A549 (cell line): ENCODE results near the gene HMX1. TPM values are rescaled to one million over a fixed set of nuclear protein-coding genes. Genes with fewer than 3 reads are reported as not detected.

ENCODE experiments used
- ATAC-seq, 2 experiments: fragments of 200-7000 bp in 1 of 2; fragments of >200 bp in 1 of 2; cut with Nextera tagmentation in 1 of 2; cut with Tn5 transposase in 1 of 2; 3 replicates each; pipeline versions ENCODE4 v1.8.0 to v1.9.1; 2018 to 2020; ENCODE audit warnings: mild to moderate bottlenecking in 1 of 2, moderate library complexity in 1 of 2
- CTCF ChIA-PET: fragments of 300-600 bp; sonication (Branson Sonifier 250); formaldehyde crosslinking; extraction: SDS; loops from one replicate; lab custom pipeline; 2021; ENCODE audit warnings: antibody characterized with exemption, inconsistent platforms; lab: Yijun Ruan, JAX
- POLR2A ChIA-PET: fragments of 350-600 bp; formaldehyde crosslinking; extraction: SDS; loops from one replicate; lab custom pipeline; 2021; ENCODE audit warnings: antibody characterized with exemption, inconsistent platforms; lab: Yijun Ruan, JAX
- DNase-seq, 2 experiments: peaks; one replicate each; pipeline versions ENCODE4 v3.0.0 to v3.0.0-alpha.2; 2011 to 2016; ENCODE audit warnings: low read depth in 1 of 2, low spot score in 1 of 2
- FAIRE-seq: peaks from 2 replicates; lab custom pipeline; 2011; peaks lifted over from hg19 to GRCh38; lab: Jason Lieb, UNC
- H3K27ac ChIP-seq, 2 experiments: fragments of >200 bp; sonication (Bioruptor Twin); formaldehyde crosslinking; 3 replicates each; pipeline ENCODE4 v1.5.1; 2016 to 2017
- H3K4me1 ChIP-seq: fragments of >200 bp; sonication (Bioruptor Twin); formaldehyde crosslinking; 3 replicates; pipeline ENCODE4 v1.6.1; 2016
- H3K4me2 ChIP-seq: fragments of >200 bp; sonication (Bioruptor Twin); formaldehyde crosslinking; 3 replicates; pipeline ENCODE4 v1.6.1; 2016
- H3K4me3 ChIP-seq: fragments of >200 bp; sonication (Bioruptor Twin); formaldehyde crosslinking; 3 replicates; pipeline ENCODE4 v1.5.1; 2016
- H3K9me3 ChIP-seq: fragments of >200 bp; sonication (Bioruptor Twin); formaldehyde crosslinking; 3 replicates; pipeline ENCODE4 v1.6.1; 2016
- ATOH8 ChIP-seq: fragments of 250-450 bp; sonication (Bioruptor Pico); IDR thresholded peaks from 2 replicates; pipeline ENCODE4 v1.5.0; 2020; ENCODE audit warnings: low read depth, mild to moderate bottlenecking, moderate library complexity
- CBX8 ChIP-seq: fragments of 200-600 bp; sonication (generic); IDR thresholded peaks from 2 replicates; pipeline ENCODE4 v1.6.1; 2016
- CEBPB ChIP-seq, 2 experiments: fragments of >200 bp in 1 of 2; sonication (Bioruptor Twin) in 1 of 2; formaldehyde crosslinking in 1 of 2; IDR thresholded peaks; 2 replicates each; pipeline ENCODE4 v1.6.1; 2012 to 2016
- CHD2 ChIP-seq: fragments of 150-350 bp; IDR thresholded peaks from 2 replicates; pipeline ENCODE4 v1.6.1; 2014; ENCODE audit warnings: low read length; ENCODE audit not compliant: partially characterized antibody
- EHMT2 ChIP-seq: fragments of 200-600 bp; sonication (generic); IDR thresholded peaks from 2 replicates; pipeline ENCODE4 v1.6.1; 2016; ENCODE audit warnings: antibody characterized with exemption, low read depth, mild to moderate bottlenecking, moderate library complexity
- EP300 ChIP-seq, 2 experiments: fragments of >200 bp; sonication (Bioruptor Twin); formaldehyde crosslinking; IDR thresholded peaks; 2 replicates in 1 of 2; 3 replicates in 1 of 2; pipeline ENCODE4 v1.6.1; 2016 to 2017
- FOSB ChIP-seq: fragments of 250-450 bp; sonication (Bioruptor Pico); IDR thresholded peaks from 2 replicates; pipeline ENCODE4 v1.5.0; 2020; ENCODE audit warnings: mild to moderate bottlenecking, moderate library complexity
- HES2 ChIP-seq: fragments of >200 bp; sonication (Bioruptor Twin); formaldehyde crosslinking; IDR thresholded peaks from 2 replicates; pipeline ENCODE4 v1.6.1; 2016
- HMGXB4 ChIP-seq: fragments of 250-450 bp; sonication (Bioruptor Pico); IDR thresholded peaks from 2 replicates; pipeline ENCODE4 v1.5.0; 2021; ENCODE audit warnings: mild to moderate bottlenecking, moderate library complexity, borderline replicate concordance
- HOXB13 ChIP-seq: fragments of 250-450 bp; sonication (Bioruptor Pico); IDR thresholded peaks from 2 replicates; pipeline ENCODE4 v1.5.0; 2020; ENCODE audit warnings: low read depth, mild to moderate bottlenecking, moderate library complexity
- HOXB5 ChIP-seq: fragments of 250-450 bp; sonication (Bioruptor Pico); IDR thresholded peaks from 2 replicates; pipeline ENCODE4 v1.5.0; 2020; ENCODE audit warnings: mild to moderate bottlenecking, moderate library complexity
- JUNB ChIP-seq: fragments of >200 bp; sonication (Bioruptor Twin); formaldehyde crosslinking; IDR thresholded peaks from 2 replicates; pipeline ENCODE4 v1.6.1; 2016
- MAFK ChIP-seq: fragments of 450-650 bp; IDR thresholded peaks from 2 replicates; pipeline ENCODE4 v1.6.1; 2014; ENCODE audit not compliant: partially characterized antibody
- MAX ChIP-seq: IDR thresholded peaks from 2 replicates; pipeline ENCODE4 v1.6.1; 2012
- MYC ChIP-seq: IDR thresholded peaks from 2 replicates; pipeline ENCODE4 v1.6.1; 2012; ENCODE audit warnings: mild to moderate bottlenecking, inconsistent platforms, low read length, improper control_type of control experiment, borderline replicate concordance
- NR3C1 ChIP-seq: fragments of >200 bp; sonication (Bioruptor Twin); formaldehyde crosslinking; IDR thresholded peaks from 3 replicates; pipeline ENCODE4 v1.6.1; 2017
- PBX3 ChIP-seq: IDR thresholded peaks from 2 replicates; pipeline ENCODE4 v1.6.1; 2012
- POLR2AphosphoS2 ChIP-seq: conservative IDR thresholded peaks from 2 replicates; pipeline ENCODE4 v1.6.1; 2012; ENCODE audit warnings: low read length, improper control_type of control experiment, inconsistent platforms
- RAD21 ChIP-seq, 2 experiments: fragments of >200 bp in 1 of 2; sonication (Bioruptor Twin) in 1 of 2; formaldehyde crosslinking in 1 of 2; IDR thresholded peaks in 1 of 2; conservative IDR thresholded peaks in 1 of 2; 2 replicates in 1 of 2; 3 replicates in 1 of 2; pipeline ENCODE4 v1.6.1; 2012 to 2018; ENCODE audit warnings: inconsistent platforms in 1 of 2
- RARB ChIP-seq: fragments of 250-450 bp; sonication (Bioruptor Pico); IDR thresholded peaks from 2 replicates; pipeline ENCODE4 v1.8.0; 2021; ENCODE audit warnings: mild to moderate bottlenecking, moderate library complexity
- RCOR1 ChIP-seq: fragments of 150-350 bp; IDR thresholded peaks from 2 replicates; pipeline ENCODE4 v1.6.1; 2014; ENCODE audit warnings: antibody characterized with exemption, low read length, low read depth
- RFX5 ChIP-seq: fragments of 450-650 bp; IDR thresholded peaks from 2 replicates; pipeline ENCODE4 v1.7.1; 2014; ENCODE audit warnings: antibody characterized with exemption, mild to moderate bottlenecking, moderate library complexity
- SMC3 ChIP-seq: fragments of >200 bp; sonication (Bioruptor Twin); formaldehyde crosslinking; IDR thresholded peaks from 3 replicates; pipeline ENCODE4 v1.6.1; 2018; ENCODE audit warnings: inconsistent platforms
- TP53 ChIP-seq: fragments of 250-450 bp; sonication (Bioruptor Pico); IDR thresholded peaks from 2 replicates; pipeline ENCODE4 v1.5.0; 2021; ENCODE audit warnings: mild to moderate bottlenecking, moderate library complexity
- USF2 ChIP-seq: fragments of 450-650 bp; IDR thresholded peaks from 2 replicates; pipeline ENCODE4 v1.6.1; 2014; ENCODE audit warnings: antibody characterized with exemption
- WGBS: methylation state at CpG from one replicate; pipeline ENCODE4 v1.1.6; 2017; ENCODE audit errors: missing lambda C conversion rate; 5-methylcytosine and 5-hydroxymethylcytosine counted together
- polyA plus RNA-seq, 4 experiments: library from polyadenylated mRNA; depleted of rRNA in 3 of 4; stranded (reverse); fragments of >200 nt; fragmentation: RNase III in 1 of 4; extraction: RNeasy Plus Mini Kit Qiagen cat#74134 plus additional on column Dnase treatment in 1 of 4; gene quantifications; 2 replicates in 3 of 4; 3 replicates in 1 of 4; pipeline ENCODE4 v1.2.3, GENCODE V29; 2011 to 2017

Gene HMX1
- polyA plus RNA-seq, 2 of the 4 experiments (the other 2 are of a cell fraction), result 0.06 TPM; not detected in 1

DNA sequence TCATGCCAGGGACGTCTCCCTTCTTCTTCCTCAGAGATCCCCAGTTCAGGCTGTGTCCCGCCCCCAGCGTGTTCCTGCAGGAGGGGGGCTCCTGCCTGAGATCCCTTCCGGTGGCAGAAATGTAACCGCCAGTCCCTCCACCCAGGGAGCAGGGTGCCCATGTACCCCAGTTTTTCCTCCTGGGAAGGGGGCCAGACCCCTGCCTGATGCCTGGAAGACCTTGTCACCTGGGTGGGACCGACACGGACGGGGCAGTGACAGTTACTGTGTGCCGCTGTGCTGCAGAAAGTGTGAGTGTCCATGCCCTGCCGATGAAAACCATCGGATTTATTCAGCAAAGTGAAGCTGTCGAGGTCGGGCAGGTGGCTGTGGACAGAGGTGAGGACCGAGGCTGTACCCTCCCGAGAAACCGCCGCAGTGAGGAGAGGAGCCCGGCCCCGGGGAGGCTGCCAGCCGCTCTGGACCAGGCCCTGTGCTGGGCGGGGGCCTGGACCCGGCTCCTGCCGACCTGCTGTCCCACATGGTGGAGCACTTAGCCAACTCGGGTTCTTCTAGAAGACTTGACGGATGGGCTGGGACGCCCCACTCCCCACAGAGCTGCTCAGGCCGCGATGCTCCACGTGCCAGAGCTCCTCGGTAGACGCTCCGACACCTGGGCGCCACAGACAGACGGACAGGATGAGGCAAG lies 36.7 kb upstream of the HMX1 start (continued):
- TF ChIP-seq EP300 (IDR thresholded peaks at IDR 0.05) (no peak), HES2 (no peak), HOXB5 (CRISPR knock-in tag) (no peak), MYC (no peak), SMC3 (no peak), NR3C1 (no peak), RFX5 (no peak), HOXB13 (CRISPR knock-in tag) (no peak)
- TF ChIP-seq, all 56 proteins: peak for 0

GRCh38 chr4:8907596-8908205 lies 36.1 kb upstream of the HMX1 start:
- POLR2A ChIA-PET, result no interaction called here
- CTCF ChIA-PET, result interaction anchor here (0.7 to 3.4 kb wide), 2 partner anchors 10 to 1408 kb away, joined by 3 to 15 read pairs; no protein-coding TSS in a partner anchor
- H3K4me1 ChIP-seq, result peaks cover 6% of the 10 kb centered on the region; the same call in 1 of the 3 replicates
- ATAC-seq, result no peak
- H3K27ac ChIP-seq, result no peak overlapping the region
- no peak for FAIRE-seq
- no peak overlapping the region for H3K4me2 ChIP-seq
- TF ChIP-seq PBX3 (no peak), POLR2AphosphoS2 (no peak), MAX (no peak)
- 0% methylated on average over 2 of the region's 14 CpGs for WGBS
- H3K9me3 ChIP-seq, result no peaks in the 10 kb centered on the region
- no peak overlapping the region for H3K4me3 ChIP-seq
- DNase-seq, result no peak

DNA sequence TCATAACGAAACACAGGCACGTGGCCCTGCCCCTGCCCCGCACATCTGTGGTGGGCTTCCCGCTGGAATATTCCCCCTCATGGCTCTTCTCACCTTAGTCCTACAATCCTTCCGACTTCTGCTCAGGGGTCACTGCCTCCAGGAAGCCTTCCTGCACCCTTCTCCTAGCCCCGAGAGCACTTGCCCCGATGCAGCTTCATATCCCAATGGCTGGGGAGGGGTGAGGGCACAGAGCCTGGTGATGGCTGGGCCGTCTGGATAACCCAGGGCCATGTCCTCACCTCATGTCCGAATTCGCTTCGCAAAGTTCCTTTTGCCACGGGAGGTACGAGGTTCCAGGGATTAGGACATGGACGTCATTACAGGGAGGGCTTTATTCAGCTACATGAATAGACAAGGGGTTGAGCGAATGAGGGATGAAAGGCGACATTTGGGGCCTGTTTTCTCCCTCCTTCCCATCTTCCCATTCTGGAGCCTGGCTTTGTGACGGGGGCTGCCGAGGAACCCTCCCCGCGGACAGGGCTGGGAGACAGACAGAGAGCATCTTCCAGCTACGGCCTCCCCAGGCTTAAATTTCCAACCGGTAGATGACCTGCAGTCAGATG lies 35.5 kb upstream of the HMX1 start:
- FAIRE-seq, result no peak
- POLR2A ChIA-PET, result no interaction called here
- no peak for DNase-seq
- TF ChIP-seq CEBPB (IDR thresholded peaks at IDR 0.05) (no peak), HMGXB4 (CRISPR knock-in tag) (no peak)
- TF ChIP-seq, all 56 proteins: peak for 0
- H3K4me3 ChIP-seq, result no peak overlapping the region
- CTCF ChIA-PET, result interaction anchor here (0.7 to 3.4 kb wide), 2 partner anchors 10 to 1407 kb away, joined by 3 to 15 read pairs; no protein-coding TSS in a partner anchor
- no peak for ATAC-seq
- peaks cover 3% of the 10 kb centered on the region; the same call in 1 of the 3 replicates for H3K9me3 ChIP-seq
- H3K4me2 ChIP-seq, result no peak overlapping the region
- WGBS, result 40% methylated on average over 15 of the region's 22 CpGs
- H3K27ac ChIP-seq, result no peak overlapping the region
- peaks cover 6% of the 10 kb centered on the region; the same call in 1 of the 3 replicates for H3K4me1 ChIP-seq

GRCh38 chr4:8906668-8906970 lies 35.0 kb upstream of the HMX1 start:
- POLR2A ChIA-PET, result no interaction called here
- TF ChIP-seq CBX8 (no peak), HOXB5 (CRISPR knock-in tag) (no peak), FOSB (CRISPR knock-in tag) (no peak), CHD2 (no peak), ATOH8 (CRISPR knock-in tag) (no peak), TP53 (CRISPR knock-in tag) (no peak), SMC3 (no peak), EHMT2 (no peak), EP300 (IDR thresholded peaks at IDR 0.05) (no peak), RARB (CRISPR knock-in tag) (no peak), JUNB (no peak), RCOR1 (no peak), RAD21 (conservative IDR thresholded peaks at IDR 0.05 in 1 of 2, IDR thresholded peaks at IDR 0.05 in 1 of 2) (no peak), MAFK (no peak), NR3C1 (no peak), MYC (no peak), USF2 (no peak)

More at GRCh38 chr4:8906668-8906970, 35.0 kb upstream of the HMX1 start:
- peaks cover 6% of the 10 kb centered on the region; the same call in 1 of the 3 replicates for H3K9me3 ChIP-seq
- ATAC-seq (no peak), DNase-seq (no peak), FAIRE-seq (no peak)
- 27% methylated on average over 8 of the region's 8 CpGs for WGBS
- H3K4me2 ChIP-seq, result no peak overlapping the region
- no peak overlapping the region for H3K4me3 ChIP-seq
- CTCF ChIA-PET, result interaction anchor here (2.8 to 3.4 kb wide), 2 partner anchors 10 to 11 kb away, joined by 13 to 15 read pairs; no protein-coding TSS in a partner anchor
- peaks cover 6% of the 10 kb centered on the region; the same call in 1 of the 3 replicates for H3K4me1 ChIP-seq
- H3K27ac ChIP-seq, result no peak overlapping the region
